IMR-90 (cell line): ENCODE data around the gene RAB34. TPM values are rescaled to one million over a fixed set of nuclear protein-coding genes. Genes with fewer than 3 reads are reported as not detected.

Experiments
- ATAC-seq: fragments of 200-7000 bp; cut with Tn5 transposase; 2 replicates; pipeline ENCODE4 v1.9.1; 2020; ENCODE audit warnings: low read depth, mild to moderate bottlenecking, moderate library complexity
- BruUV-seq: library from RNA; stranded (reverse); fragments of 400-500 nt; replicated peaks from 2 replicates; lab custom pipeline; 2021; lab: Mats Ljungman, UMichigan
- CTCF ChIA-PET: fragments of 300-600 bp; formaldehyde crosslinking; extraction: SDS; loops from one replicate; lab custom pipeline; 2021; ENCODE audit warnings: antibody characterized with exemption; lab: Yijun Ruan, JAX
- POLR2A ChIA-PET: fragments of 300-600 bp; sonication (Branson Sonifier 250); formaldehyde crosslinking; loops from one replicate; lab custom pipeline; 2022; ENCODE audit warnings: antibody characterized with exemption; ENCODE audit not compliant: unreplicated experiment; lab: Charles Lee
- DNase-seq: peaks from one replicate; pipeline ENCODE4 v3.0.0; 2013
- H2AFZ ChIP-seq: replicated peaks from 2 replicates; pipeline ENCODE3; 2013; ENCODE audit warnings: low read length, mild to moderate bottlenecking; ENCODE audit not compliant: poor library complexity
- H2AK5ac ChIP-seq: 2 replicates; pipeline ENCODE4 v1.6.1; 2013; ENCODE audit warnings: low read depth, low read length, inconsistent platforms
- H2AK9ac ChIP-seq: replicated peaks from 2 replicates; pipeline ENCODE3; 2013; ENCODE audit warnings: mild to moderate bottlenecking, low read depth, low read length, moderate library complexity; ENCODE audit not compliant: poor library complexity
- H2BK120ac ChIP-seq: 2 replicates; pipeline ENCODE4 v1.6.1; 2013; ENCODE audit warnings: low read depth, low read length, inconsistent platforms
- H2BK15ac ChIP-seq: 3 replicates; pipeline ENCODE4 v1.6.1; 2013; ENCODE audit warnings: low read depth, low read length, inconsistent platforms
- H2BK20ac ChIP-seq: 2 replicates; pipeline ENCODE4 v1.6.1; 2013; ENCODE audit warnings: low read depth, mild to moderate bottlenecking, inconsistent platforms, low read length, moderate library complexity
- H2BK5ac ChIP-seq: 2 replicates; pipeline ENCODE4 v1.6.1; 2013; ENCODE audit warnings: mild to moderate bottlenecking, low read depth, low read length, inconsistent platforms; ENCODE audit not compliant: poor library complexity, severe bottlenecking
- H3K14ac ChIP-seq: replicated peaks from 2 replicates; pipeline ENCODE4 v1.6.1; 2013; ENCODE audit warnings: low read depth, low read length, inconsistent platforms
- H3K18ac ChIP-seq: 2 replicates; pipeline ENCODE4 v1.6.1; 2013; ENCODE audit warnings: low read depth, low read length, control low read depth
- H3K23ac ChIP-seq: 2 replicates; pipeline ENCODE4 v1.6.1; 2013; ENCODE audit warnings: low read depth, low read length, inconsistent platforms
- H3K27ac ChIP-seq: 2 replicates; pipeline ENCODE4 v1.5.1; 2013; ENCODE audit warnings: mild to moderate bottlenecking, control low read depth, low read length; ENCODE audit not compliant: insufficient read depth
- H3K27me3 ChIP-seq: 2 replicates; pipeline ENCODE4 v1.6.1; 2013; ENCODE audit warnings: low read length; ENCODE audit not compliant: control insufficient read depth, insufficient read depth
- H3K36me3 ChIP-seq: 2 replicates; pipeline ENCODE4 v1.6.1; 2013; ENCODE audit warnings: low read length, mixed read lengths; ENCODE audit not compliant: control insufficient read depth, insufficient read depth
- H3K4ac ChIP-seq: 2 replicates; pipeline ENCODE4 v1.6.1; 2013; ENCODE audit warnings: low read depth, low read length, inconsistent platforms
- H3K4me1 ChIP-seq: 2 replicates; pipeline ENCODE4 v1.6.1; 2013; ENCODE audit warnings: low read length, mixed read lengths; ENCODE audit not compliant: control insufficient read depth, insufficient read depth
- H3K4me2 ChIP-seq: 2 replicates; pipeline ENCODE4 v1.6.1; 2013; ENCODE audit warnings: low read depth, mild to moderate bottlenecking, control low read depth, low read length, moderate library complexity
- H3K4me3 ChIP-seq: 2 replicates; pipeline ENCODE4 v1.5.1; 2013; ENCODE audit warnings: low read depth, mild to moderate bottlenecking, control low read depth, low read length, moderate library complexity; ENCODE audit not compliant: insufficient read depth
- H3K56ac ChIP-seq: 2 replicates; pipeline ENCODE4 v1.6.1; 2013; ENCODE audit warnings: low read length, inconsistent platforms; ENCODE audit not compliant: insufficient read depth; ENCODE audit errors: extremely low read depth
- H3K79me1 ChIP-seq, 2 experiments: 2 replicates each; pipeline ENCODE4 v1.6.1; 2013; ENCODE audit warnings: low read length in 2 of 2, inconsistent platforms in 1 of 2, low read depth in 1 of 2
- H3K9ac ChIP-seq: 2 replicates; pipeline ENCODE4 v1.6.1; 2013; ENCODE audit warnings: low read depth, low read length, control low read depth
- H3K9me1 ChIP-seq: 2 replicates; pipeline ENCODE4 v1.6.1; 2013; ENCODE audit warnings: low read length, inconsistent platforms; ENCODE audit not compliant: insufficient read depth
- H3K9me3 ChIP-seq: 2 replicates; pipeline ENCODE4 v1.6.1; 2013; ENCODE audit warnings: low read length; ENCODE audit not compliant: control insufficient read depth, insufficient read depth
- H4K20me1 ChIP-seq: 2 replicates; pipeline ENCODE4 v1.6.1; 2013; ENCODE audit warnings: low read length, inconsistent platforms; ENCODE audit not compliant: insufficient read depth
- H4K5ac ChIP-seq: 2 replicates; pipeline ENCODE4 v1.6.1; 2013; ENCODE audit warnings: mild to moderate bottlenecking, low read depth, low read length, control low read depth
- H4K8ac ChIP-seq, 2 experiments: 2 replicates each; pipeline ENCODE4 v1.6.1; 2013; ENCODE audit warnings: low read depth in 2 of 2, low read length in 2 of 2, control low read depth in 1 of 2, inconsistent platforms in 1 of 2
- H4K91ac ChIP-seq: 2 replicates; pipeline ENCODE4 v1.6.1; 2013; ENCODE audit warnings: low read depth, low read length, inconsistent platforms; ENCODE audit not compliant: insufficient read depth
- CTCF ChIP-seq: conservative IDR thresholded peaks from 2 replicates; pipeline ENCODE4 v1.5.1; 2012; ENCODE audit warnings: mild to moderate bottlenecking, low read depth, low read length, improper control_type of control experiment
- MAZ ChIP-seq: IDR thresholded peaks from 2 replicates; pipeline ENCODE4 v1.6.1; 2012; ENCODE audit warnings: low read depth, mild to moderate bottlenecking, low read length, improper control_type of control experiment, moderate library complexity, borderline replicate concordance
- RAD21 ChIP-seq: IDR thresholded peaks from 2 replicates; pipeline ENCODE4 v1.6.1; 2012; ENCODE audit warnings: low read length, improper control_type of control experiment
- SMC3 ChIP-seq: fragments of 150-350 bp; IDR thresholded peaks from 2 replicates; pipeline ENCODE4 v1.6.1; 2016; ENCODE audit warnings: low read depth, mild to moderate bottlenecking, antibody characterized with exemption, low read length, moderate library complexity
- WGBS, 2 experiments: methylation state at CpG; one replicate each; pipeline versions ENCODE4 v1.1.5 to v1.1.7; 2013; ENCODE audit warnings: missing lambda C conversion rate in 2 of 2; ENCODE audit not compliant: insufficient read length in 1 of 2; ENCODE audit errors: extremely low coverage in 2 of 2; 5-methylcytosine and 5-hydroxymethylcytosine counted together
- dilution Hi-C: fragments of 300-500 bp; cut with HindIII; formaldehyde crosslinking; loops from one replicate; pipeline ENCODE4 v1.14.3; 2018; ENCODE audit warnings: low sequenced_read_pairs; ENCODE audit not compliant: unreplicated experiment
- in situ Hi-C: fragments of 300-500 bp; cut with MboI; formaldehyde crosslinking; loops from 3 replicates; pipeline ENCODE4 v1.14.3; 2019; ENCODE audit warnings: low sequenced_read_pairs, inconsistent platforms, mixed read lengths
- intact Hi-C: fragments of 100-400 bp; cut with micrococcal nuclease; formaldehyde crosslinking; loops from 2 replicates; pipeline ENCODE4 v1.10.0; 2022
- polyA plus RNA-seq, 3 experiments: library from polyadenylated mRNA; depleted of rRNA; stranded (reverse); fragments of >200 nt; gene quantifications; 2 replicates each; pipeline ENCODE4 v1.2.3, GENCODE V29; 2012; ENCODE audit warnings: low replicate concordance in 1 of 3
- total RNA-seq: library from RNA; depleted of rRNA; stranded (reverse); fragments of >200 nt; gene quantifications from 2 replicates; pipeline ENCODE4 v1.2.3, GENCODE V29; 2012

RAB34 gene
- total and polyA plus RNA-seq, 2 of the 4 experiments (the other 2 are of a cell fraction) = 351 to 387 TPM

GRCh38 chr17:28763804-28764266 is 46.2 kb upstream of the RAB34 start:
- H2AFZ ChIP-seq = no peak overlapping the region
- POLR2A ChIA-PET = interaction anchor here (0.6 to 1.0 kb wide), 2 partner anchors 78 to 144 kb away, joined by 3 read pairs; no protein-coding TSS in a partner anchor
- intact Hi-C loops (loop anchor here (1.0 to 10.0 kb wide), 4 partner anchors 51 to 133 kb away; partner anchors contain the start of genes ERAL1 and FLOT2), dilution Hi-C loops (no loop called here), in situ Hi-C loops (no loop called here)
- H2AK5ac ChIP-seq = no peak overlapping the region
- no peak overlapping the region for H4K8ac ChIP-seq
- no peak overlapping the region for H2BK120ac ChIP-seq
- no peak overlapping the region for H2BK20ac ChIP-seq
- BruUV-seq = no TSS peak
- no peak overlapping the region for H2AK9ac ChIP-seq
- no peak overlapping the region for H2BK5ac ChIP-seq
- CTCF ChIA-PET = interaction anchor here (0.6 to 2.7 kb wide), 19 partner anchors 9 to 186 kb away, joined by 3 to 22 read pairs (median 5); partner anchors contain the start of genes DHRS13, FAM222B, FLOT2 and TLCD1
- H3K4me2 ChIP-seq = no peak overlapping the region
- no peak overlapping the region for H3K9ac ChIP-seq
- DNase-seq = peak; percentile 74
- WGBS, 2 experiments = no CpG with 5 or more reads among the region's 5 CpGs
- TF ChIP-seq MAZ = no peak
- peak; percentile 85 for TF ChIP-seq CTCF
- peak; percentile 82 for TF ChIP-seq RAD21
- TF ChIP-seq SMC3 = peak; percentile 85
- peaks cover 26% of the 10 kb centered on the region for H3K36me3 ChIP-seq
- H2BK15ac ChIP-seq = no peak overlapping the region
- H4K20me1 ChIP-seq = peaks cover 32% of the 10 kb centered on the region; the same call in 1 of the 2 replicates
- no peak overlapping the region for H3K4me3 ChIP-seq
- no peaks in the 10 kb centered on the region for H3K9me3 ChIP-seq
- no peak overlapping the region for H3K4ac ChIP-seq
- H3K56ac ChIP-seq = no peak overlapping the region
- H4K91ac ChIP-seq = no peak overlapping the region
- H4K5ac ChIP-seq = no peak overlapping the region
- peaks cover 4% of the 10 kb centered on the region; the same call in 1 of the 2 replicates for H3K4me1 ChIP-seq
- ATAC-seq = peak; percentile 76
- no peak overlapping the region for H3K23ac ChIP-seq
- no peak overlapping the region for H3K14ac ChIP-seq
- H3K9me1 ChIP-seq = no peaks in the 10 kb centered on the region
- no peaks in the 10 kb centered on the region for H3K27me3 ChIP-seq
- peaks cover 12 to 41% of the 10 kb centered on the region in 2 experiments for H3K79me1 ChIP-seq
- H3K27ac ChIP-seq = no peak overlapping the region
- H3K18ac ChIP-seq = no peak overlapping the region
